ENCODE measurements around the gene VPS26C.

Gene VPS26C

GRCh38 chr21:37270576-37271365 is 3.6 kb upstream of the VPS26C start:
- peaks cover 9% of the 10 kb centered on the region for H4K20me1 ChIP-seq (ENCODE audit: insufficient read depth, low read length, poor library complexity, severe bottlenecking)
- no peak overlapping the region for H3K4me3 ChIP-seq (ENCODE audit: low read length, poor library complexity, severe bottlenecking)
- H2AFZ ChIP-seq (ENCODE audit: low read length) = no peak overlapping the region
- no peaks in the 10 kb centered on the region for H3K9me2 ChIP-seq (replicated peaks; ENCODE audit: low read depth, low read length)
- H3F3A ChIP-seq (ENCODE audit: low read depth) = no peaks in the 10 kb centered on the region
- H3K79me2 ChIP-seq (ENCODE audit: insufficient read depth, low read length) = peaks cover 23% of the 10 kb centered on the region
- H3K4me2 ChIP-seq (ENCODE audit: low read depth, low read length, poor library complexity, severe bottlenecking) = no peak overlapping the region
- no peaks in the 10 kb centered on the region for H3K9me3 ChIP-seq (ENCODE audit: insufficient read depth, low read depth, low read length)
- H3K27me3 ChIP-seq (ENCODE audit: insufficient read depth, low read length, poor library complexity, severe bottlenecking) = no peaks in the 10 kb centered on the region
- no peaks in the 10 kb centered on the region for H3K36me3 ChIP-seq (ENCODE audit: insufficient read depth, low read length)
- no peak for TF ChIP-seq EZH2phosphoT487 (IDR thresholded peaks at IDR 0.05; ENCODE audit: borderline replicate concordance)
- TF ChIP-seq, protein P1, sequence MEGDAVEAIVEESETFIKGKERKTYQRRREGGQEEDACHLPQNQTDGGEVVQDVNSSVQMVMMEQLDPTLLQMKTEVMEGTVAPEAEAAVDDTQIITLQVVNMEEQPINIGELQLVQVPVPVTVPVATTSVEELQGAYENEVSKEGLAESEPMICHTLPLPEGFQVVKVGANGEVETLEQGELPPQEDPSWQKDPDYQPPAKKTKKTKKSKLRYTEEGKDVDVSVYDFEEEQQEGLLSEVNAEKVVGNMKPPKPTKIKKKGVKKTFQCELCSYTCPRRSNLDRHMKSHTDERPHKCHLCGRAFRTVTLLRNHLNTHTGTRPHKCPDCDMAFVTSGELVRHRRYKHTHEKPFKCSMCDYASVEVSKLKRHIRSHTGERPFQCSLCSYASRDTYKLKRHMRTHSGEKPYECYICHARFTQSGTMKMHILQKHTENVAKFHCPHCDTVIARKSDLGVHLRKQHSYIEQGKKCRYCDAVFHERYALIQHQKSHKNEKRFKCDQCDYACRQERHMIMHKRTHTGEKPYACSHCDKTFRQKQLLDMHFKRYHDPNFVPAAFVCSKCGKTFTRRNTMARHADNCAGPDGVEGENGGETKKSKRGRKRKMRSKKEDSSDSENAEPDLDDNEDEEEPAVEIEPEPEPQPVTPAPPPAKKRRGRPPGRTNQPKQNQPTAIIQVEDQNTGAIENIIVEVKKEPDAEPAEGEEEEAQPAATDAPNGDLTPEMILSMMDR (conservative IDR thresholded peaks at IDR 0.05; ENCODE audit: low read length) = no peak
- H3K9ac ChIP-seq (ENCODE audit: low read depth, low read length, poor library complexity, severe bottlenecking) = no peak overlapping the region
- peaks cover 18% of the 10 kb centered on the region for H3K4me1 ChIP-seq (ENCODE audit: insufficient read depth, low read length, poor library complexity, severe bottlenecking)

GRCh38 chr21:37269481-37269880 is 2.3 kb upstream of the VPS26C start:
- Histone ChIP-seq H3K4me2 (ENCODE audit: low read depth, low read length, poor library complexity, severe bottlenecking) (no peak overlapping the region), H3K79me2 (ENCODE audit: insufficient read depth, low read length) (peaks cover 36% of the 10 kb centered on the region), H3K4me1 (ENCODE audit: insufficient read depth, low read length, poor library complexity, severe bottlenecking) (peaks cover 30% of the 10 kb centered on the region), H3K4me3 (ENCODE audit: low read length, poor library complexity, severe bottlenecking) (no peak overlapping the region), H2AFZ (ENCODE audit: low read length) (no peak overlapping the region), H3F3A (ENCODE audit: low read depth) (no peaks in the 10 kb centered on the region; the same call in 1 of the 2 replicates), H3K9ac (ENCODE audit: low read depth, low read length, poor library complexity, severe bottlenecking) (no peak overlapping the region), H4K20me1 (ENCODE audit: insufficient read depth, low read length, poor library complexity, severe bottlenecking) (peaks cover 16% of the 10 kb centered on the region), H3K9me2 (replicated peaks; ENCODE audit: low read depth, low read length) (no peaks in the 10 kb centered on the region), H3K9me3 (ENCODE audit: insufficient read depth, low read depth, low read length) (no peaks in the 10 kb centered on the region), H3K36me3 (ENCODE audit: insufficient read depth, low read length) (no peaks in the 10 kb centered on the region), H3K27me3 (ENCODE audit: insufficient read depth, low read length, poor library complexity, severe bottlenecking) (no peaks in the 10 kb centered on the region)
- TF ChIP-seq EZH2phosphoT487 (IDR thresholded peaks at IDR 0.05; ENCODE audit: borderline replicate concordance) = no peak
- TF ChIP-seq, protein P1 (conservative IDR thresholded peaks at IDR 0.05; ENCODE audit: low read length) = no peak

- peak overlapping the region; percentile 91 for H3K4me3 ChIP-seq (ENCODE audit: low read length, poor library complexity, severe bottlenecking)
- H2AFZ ChIP-seq (ENCODE audit: low read length) = peak overlapping the region; percentile 89
These were observed 1.0 kb upstream of the VPS26C start for GRCh38 chr21:37268186-37268503.

More at GRCh38 chr21:37268186-37268503, 1.0 kb upstream of the VPS26C start:
- H3K9me3 ChIP-seq (ENCODE audit: insufficient read depth, low read depth, low read length) = no peaks in the 10 kb centered on the region
- H4K20me1 ChIP-seq (ENCODE audit: insufficient read depth, low read length, poor library complexity, severe bottlenecking) = peaks cover 24% of the 10 kb centered on the region
- no peaks in the 10 kb centered on the region for H3K27me3 ChIP-seq (ENCODE audit: insufficient read depth, low read length, poor library complexity, severe bottlenecking)
- peak overlapping the region; percentile 87 for H3K9ac ChIP-seq (ENCODE audit: low read depth, low read length, poor library complexity, severe bottlenecking)
- H3K4me1 ChIP-seq (ENCODE audit: insufficient read depth, low read length, poor library complexity, severe bottlenecking) = peaks cover 43% of the 10 kb centered on the region
- H3K79me2 ChIP-seq (ENCODE audit: insufficient read depth, low read length) = peaks cover 50% of the 10 kb centered on the region
- H3K4me2 ChIP-seq (ENCODE audit: low read depth, low read length, poor library complexity, severe bottlenecking) = peak overlapping the region; percentile 91
- no peaks in the 10 kb centered on the region for H3K9me2 ChIP-seq (replicated peaks; ENCODE audit: low read depth, low read length)
- no peak for TF ChIP-seq EZH2phosphoT487 (IDR thresholded peaks at IDR 0.05; ENCODE audit: borderline replicate concordance)
- TF ChIP-seq, protein P1 (conservative IDR thresholded peaks at IDR 0.05; ENCODE audit: low read length) = no peak
- H3K36me3 ChIP-seq (ENCODE audit: insufficient read depth, low read length) = no peaks in the 10 kb centered on the region
- no peaks in the 10 kb centered on the region; the same call in 1 of the 2 replicates for H3F3A ChIP-seq (ENCODE audit: low read depth)
